ENCODE results near the gene EFHC1. TPM values are rescaled to one million over a fixed set of nuclear protein-coding genes. Genes with fewer than 3 reads are reported as not detected.

Gene EFHC1
- total RNA-seq, 1 experiment from 2014 or later = 13.2 TPM

GRCh38 chr6:52551483-52552277 lies 131.5 kb downstream of the EFHC1 start:
- Histone ChIP-seq H4K91ac (ENCODE audit: insufficient read length, low read depth, low read length) (no peak overlapping the region), H2BK20ac (ENCODE audit: low read depth, low read length, poor library complexity, severe bottlenecking) (no peak overlapping the region), H3K14ac (ENCODE audit: insufficient read depth, low read length) (no peak overlapping the region), H3K23me2 (ENCODE audit: insufficient read length, low read depth, low read length, poor library complexity, severe bottlenecking) (no peaks in the 10 kb centered on the region), H3K79me1 (ENCODE audit: insufficient read depth, low read depth, low read length, poor library complexity, severe bottlenecking) (no peaks in the 10 kb centered on the region), H3K27me3 (ENCODE audit: insufficient read depth, low read length) (no peaks in the 10 kb centered on the region), H4K20me1 (ENCODE audit: control insufficient read depth, insufficient read depth, insufficient read length) (no peaks in the 10 kb centered on the region), H3K27ac (ENCODE audit: insufficient read length, low read depth, low read length) (no peak overlapping the region), H3K9ac (ENCODE audit: extremely low read depth, insufficient read length, low read length) (no peak overlapping the region), H3K4me2 (ENCODE audit: insufficient read depth, insufficient read length, low read length) (peak overlapping the region; percentile 31), H3K4me1 (ENCODE audit: insufficient read depth, low read length) (peaks cover 6% of the 10 kb centered on the region; the same call in 1 of the 2 replicates), H2BK5ac (ENCODE audit: insufficient read length, low read length) (no peak overlapping the region), H2AK5ac (ENCODE audit: insufficient read length, low read length) (no peak overlapping the region), H2BK12ac (ENCODE audit: insufficient read length, low read depth, low read length) (no peak overlapping the region), H3K23ac (ENCODE audit: insufficient read length, low read depth, low read length) (no peak overlapping the region), H3K18ac (ENCODE audit: insufficient read length, low read depth, low read length) (no peak overlapping the region), H3K9me3 (ENCODE audit: control insufficient read depth, low read depth, low read length) (no peaks in the 10 kb centered on the region), H4K5ac (ENCODE audit: insufficient read length, low read depth, low read length) (no peak overlapping the region), H4K8ac (replicated peaks; ENCODE audit: insufficient read length, low read depth, low read length) (no peak overlapping the region), H2BK15ac (ENCODE audit: low read depth, low read length) (no peak overlapping the region), H3K56ac (ENCODE audit: insufficient read length, low read depth, low read length) (no peak overlapping the region), H3K79me2 (ENCODE audit: insufficient read depth, low read length) (no peaks in the 10 kb centered on the region; the same call in 1 of the 2 replicates), H2BK120ac (ENCODE audit: low read depth, low read length, poor library complexity, severe bottlenecking) (no peak overlapping the region), H3T11ph (ENCODE audit: low read length) (no peak overlapping the region), H2AFZ (ENCODE audit: low read length) (no peak overlapping the region), H3K4ac (ENCODE audit: low read depth, low read length) (no peak overlapping the region)
- peak; percentile 19; the same call in 1 of the 3 replicates for TF ChIP-seq CTCF (conservative IDR thresholded peaks at IDR 0.05)
- peak overlapping the region in 2 of 3 experiments; percentile 84 to 97; a peak in 6 of 7 replicates for H3K27ac Mint-ChIP-seq
- peak overlapping the region; percentile 35 to 76 for H3K4me3 Mint-ChIP-seq
- no CpG with 5 or more reads among the region's 13 CpGs for WGBS (ENCODE audit: extremely low coverage, insufficient read length, low lambda C conversion rate)
- peaks cover 43 to 47% of the 10 kb centered on the region in 2 experiments for H3K4me1 Mint-ChIP-seq
- no peaks in the 10 kb centered on the region for H3K36me3 Mint-ChIP-seq (ENCODE audit: insufficient read depth in 1 of 3, low read depth in 3 of 3)
- DNase-seq = peak; percentile 67
- no peaks in the 10 kb centered on the region for H3K9me3 Mint-ChIP-seq
- no peaks in the 10 kb centered on the region for H3K27me3 Mint-ChIP-seq (ENCODE audit: low read depth)

Measured in H9 (cell line).